ENCODE measurements around the gene TCF7. TPM values are rescaled to one million over a fixed set of nuclear protein-coding genes. Genes with fewer than 3 reads are reported as not detected.

TCF7 gene
- total RNA-seq, 1 donor from 2014 or later = under 0.01 TPM

DNA sequence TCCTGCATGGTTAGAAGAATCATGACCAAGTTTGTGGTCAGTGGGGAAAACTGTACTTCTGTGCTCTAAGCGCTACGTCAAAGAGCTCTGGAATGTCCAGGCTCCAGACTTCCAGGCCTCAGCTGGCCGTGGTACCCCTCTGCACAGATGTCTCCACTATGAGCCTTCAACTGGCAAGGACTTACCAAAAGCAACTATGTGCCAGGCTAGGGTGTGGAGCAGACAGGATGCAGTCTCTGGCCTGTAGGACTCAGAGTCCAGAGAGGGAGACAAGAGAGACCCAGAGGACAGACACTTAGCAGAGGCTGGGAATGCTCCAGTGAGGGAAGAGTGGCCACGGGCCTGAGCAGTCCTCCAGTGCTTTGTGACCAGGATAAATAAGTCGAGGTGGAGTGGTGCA lies 31.0 kb upstream of the TCF7 start:
- FAIRE-seq (no peak), DNase-seq (ENCODE audit: low read depth) (no peak)
- TF ChIP-seq, protein P1, sequence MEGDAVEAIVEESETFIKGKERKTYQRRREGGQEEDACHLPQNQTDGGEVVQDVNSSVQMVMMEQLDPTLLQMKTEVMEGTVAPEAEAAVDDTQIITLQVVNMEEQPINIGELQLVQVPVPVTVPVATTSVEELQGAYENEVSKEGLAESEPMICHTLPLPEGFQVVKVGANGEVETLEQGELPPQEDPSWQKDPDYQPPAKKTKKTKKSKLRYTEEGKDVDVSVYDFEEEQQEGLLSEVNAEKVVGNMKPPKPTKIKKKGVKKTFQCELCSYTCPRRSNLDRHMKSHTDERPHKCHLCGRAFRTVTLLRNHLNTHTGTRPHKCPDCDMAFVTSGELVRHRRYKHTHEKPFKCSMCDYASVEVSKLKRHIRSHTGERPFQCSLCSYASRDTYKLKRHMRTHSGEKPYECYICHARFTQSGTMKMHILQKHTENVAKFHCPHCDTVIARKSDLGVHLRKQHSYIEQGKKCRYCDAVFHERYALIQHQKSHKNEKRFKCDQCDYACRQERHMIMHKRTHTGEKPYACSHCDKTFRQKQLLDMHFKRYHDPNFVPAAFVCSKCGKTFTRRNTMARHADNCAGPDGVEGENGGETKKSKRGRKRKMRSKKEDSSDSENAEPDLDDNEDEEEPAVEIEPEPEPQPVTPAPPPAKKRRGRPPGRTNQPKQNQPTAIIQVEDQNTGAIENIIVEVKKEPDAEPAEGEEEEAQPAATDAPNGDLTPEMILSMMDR (IDR thresholded peaks at IDR 0.05; ENCODE audit: insufficient read depth, low read length, severe bottlenecking) = no peak
- H3K4me3 ChIP-seq (ENCODE audit: low read depth, low read length) = no peak overlapping the region
- H3K36me3 ChIP-seq (ENCODE audit: control insufficient read depth, insufficient read depth, low read length) = no peaks in the 10 kb centered on the region
- no peaks in the 10 kb centered on the region for H3K27me3 ChIP-seq (ENCODE audit: control insufficient read depth, insufficient read depth, low read length)

DNA sequence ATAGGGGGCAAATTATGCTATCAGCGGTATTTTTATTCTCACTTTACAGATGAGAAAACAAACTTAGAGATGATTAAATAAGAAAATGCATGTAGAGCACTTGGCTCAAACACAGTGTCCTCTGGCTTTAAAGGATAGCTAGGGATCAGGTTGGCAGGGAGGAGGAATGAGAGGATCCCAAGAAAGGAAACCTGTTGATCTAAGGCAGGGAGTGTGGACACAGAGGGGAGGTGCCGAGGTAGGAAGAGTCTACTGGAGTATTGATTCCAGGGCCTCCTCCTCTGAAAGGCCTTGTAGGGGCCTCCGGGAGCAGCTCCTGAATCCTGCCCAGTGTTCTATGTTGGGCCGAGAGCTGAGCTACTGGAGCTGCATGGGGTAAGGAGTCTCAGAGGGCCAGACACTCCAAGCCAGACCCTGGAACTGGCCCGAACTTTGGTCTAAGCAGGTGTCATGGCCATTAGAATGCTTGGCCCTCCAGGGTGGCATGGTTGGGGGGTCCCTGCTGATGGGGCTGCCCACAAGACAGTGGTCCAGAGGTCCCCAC lies 30.4 kb upstream of the TCF7 start:
- TF ChIP-seq, protein P1 (IDR thresholded peaks at IDR 0.05; ENCODE audit: insufficient read depth, low read length, severe bottlenecking) = no peak
- DNase-seq (ENCODE audit: low read depth) (no peak), FAIRE-seq (no peak)
- Histone ChIP-seq H3K27me3 (ENCODE audit: control insufficient read depth, insufficient read depth, low read length) (no peaks in the 10 kb centered on the region), H3K36me3 (ENCODE audit: control insufficient read depth, insufficient read depth, low read length) (no peaks in the 10 kb centered on the region), H3K4me3 (ENCODE audit: low read depth, low read length) (no peak overlapping the region)

DNA sequence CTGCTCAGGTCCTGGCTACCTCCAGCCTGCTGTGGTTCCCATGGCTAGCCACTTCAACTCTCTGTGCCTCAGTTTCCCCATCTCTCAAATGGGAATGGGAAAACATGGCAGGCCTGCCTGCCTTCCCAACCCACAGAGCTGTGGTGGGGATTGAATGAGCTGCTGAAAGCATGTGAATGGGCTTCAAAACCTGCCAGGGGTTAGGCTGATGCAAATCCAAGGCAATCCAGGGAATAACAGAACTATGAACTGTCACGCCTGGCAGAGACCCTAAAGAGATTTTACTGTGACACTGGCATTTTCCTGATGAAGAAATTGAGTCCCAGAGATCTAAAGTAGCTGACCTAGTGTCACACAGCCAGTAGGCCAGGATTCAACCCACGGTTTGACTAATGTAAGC lies 29.9 kb upstream of the TCF7 start:
- Histone ChIP-seq H3K27me3 (ENCODE audit: control insufficient read depth, insufficient read depth, low read length) (no peaks in the 10 kb centered on the region), H3K4me3 (ENCODE audit: low read depth, low read length) (no peak overlapping the region), H3K36me3 (ENCODE audit: control insufficient read depth, insufficient read depth, low read length) (no peaks in the 10 kb centered on the region)
- no peak for DNase-seq (ENCODE audit: low read depth)
- TF ChIP-seq, protein P1 (IDR thresholded peaks at IDR 0.05; ENCODE audit: insufficient read depth, low read length, severe bottlenecking) = no peak
- FAIRE-seq = no peak

DNA sequence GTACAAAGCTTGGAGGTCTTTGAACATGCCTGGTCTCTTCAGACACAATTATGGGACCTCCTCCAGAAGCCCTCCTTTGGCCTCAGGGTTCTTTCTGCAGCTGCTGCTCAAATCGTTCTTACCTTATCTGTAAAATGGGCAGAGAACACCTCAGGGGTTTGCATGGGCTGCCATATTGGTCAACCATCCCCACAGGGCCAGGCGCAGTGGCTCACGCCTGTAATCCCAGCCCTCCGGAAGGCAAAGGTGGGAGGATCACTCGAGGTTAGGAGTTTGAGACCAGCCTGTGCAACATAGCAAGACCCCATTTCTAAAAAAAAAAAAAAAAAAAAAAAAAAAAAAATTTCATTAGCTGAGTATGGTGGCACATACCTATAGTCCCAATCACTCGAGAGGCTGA lies 29.1 kb upstream of the TCF7 start:
- TF ChIP-seq, protein P1 (IDR thresholded peaks at IDR 0.05; ENCODE audit: insufficient read depth, low read length, severe bottlenecking) = no peak
- FAIRE-seq = no peak
- no peak for DNase-seq (ENCODE audit: low read depth)

DNA sequence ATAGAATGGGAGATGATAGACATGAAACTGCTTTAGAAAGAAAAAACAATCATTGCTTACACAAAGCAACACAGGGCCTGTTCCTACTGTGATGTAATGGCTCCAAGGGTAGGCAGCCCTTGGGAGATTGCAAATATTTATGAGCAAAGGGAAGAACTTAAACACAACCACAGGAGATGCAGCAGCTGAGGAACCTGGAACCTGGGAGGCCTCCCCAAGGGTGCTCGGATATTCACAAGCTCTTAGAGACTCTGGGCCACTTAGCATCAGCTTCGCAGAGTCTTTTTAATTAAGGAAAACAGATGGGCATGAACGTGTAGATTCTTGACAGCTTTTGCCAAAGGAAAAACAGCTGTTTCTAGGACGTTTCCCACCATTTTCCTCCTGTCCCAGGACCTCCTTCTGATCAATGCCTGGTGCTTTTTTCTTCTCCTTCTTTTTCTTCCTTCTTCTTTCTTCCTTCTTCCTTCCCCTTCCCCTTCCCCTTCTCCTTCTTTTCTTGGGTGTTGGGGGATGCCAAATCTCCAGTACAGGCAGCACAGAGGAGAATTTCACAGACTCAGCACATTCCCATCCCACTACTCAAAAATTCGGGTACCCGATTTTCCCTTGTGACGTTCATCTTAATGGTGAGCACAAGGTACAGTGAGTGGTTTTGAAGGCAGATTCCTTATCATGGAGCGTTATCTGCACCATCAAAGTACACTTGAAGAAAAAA lies 28.1 kb upstream of the TCF7 start:
- DNase-seq (ENCODE audit: low read depth) (no peak), FAIRE-seq (no peak)
- TF ChIP-seq, protein P1 (IDR thresholded peaks at IDR 0.05; ENCODE audit: insufficient read depth, low read length, severe bottlenecking) = no peak
- no peak overlapping the region for H3K4me3 ChIP-seq (ENCODE audit: low read depth, low read length)
- H3K27me3 ChIP-seq (ENCODE audit: control insufficient read depth, insufficient read depth, low read length) = peaks cover 2% of the 10 kb centered on the region
- no peaks in the 10 kb centered on the region for H3K36me3 ChIP-seq (ENCODE audit: control insufficient read depth, insufficient read depth, low read length)

More for the DNA sequence above, 29.1 kb upstream of the TCF7 start:
- Histone ChIP-seq H3K4me3 (ENCODE audit: low read depth, low read length) (no peak overlapping the region), H3K27me3 (ENCODE audit: control insufficient read depth, insufficient read depth, low read length) (peaks cover 2% of the 10 kb centered on the region), H3K36me3 (ENCODE audit: control insufficient read depth, insufficient read depth, low read length) (no peaks in the 10 kb centered on the region)

DNA sequence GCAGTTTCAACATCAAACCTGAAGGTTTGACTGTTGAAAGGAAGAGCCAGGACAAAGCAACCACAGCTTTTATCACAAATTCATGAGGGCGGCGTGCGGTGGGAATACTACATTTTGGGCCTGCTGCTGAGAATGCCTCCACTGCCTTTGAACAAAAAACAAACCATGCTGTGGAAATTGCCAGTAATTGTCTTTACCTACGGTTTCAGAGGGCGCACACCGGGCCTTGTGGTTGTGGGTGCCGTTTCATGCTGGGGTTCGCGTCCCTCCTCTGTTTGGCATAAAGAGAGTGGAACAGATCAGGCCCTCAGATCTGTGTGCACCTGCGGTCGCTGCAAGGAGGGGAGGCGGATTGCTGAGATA lies 27.6 kb upstream of the TCF7 start:
- FAIRE-seq = no peak
- no peak for DNase-seq (ENCODE audit: low read depth)
- Histone ChIP-seq H3K27me3 (ENCODE audit: control insufficient read depth, insufficient read depth, low read length) (peaks cover 2% of the 10 kb centered on the region), H3K36me3 (ENCODE audit: control insufficient read depth, insufficient read depth, low read length) (no peaks in the 10 kb centered on the region), H3K4me3 (ENCODE audit: low read depth, low read length) (no peak overlapping the region)
- TF ChIP-seq, protein P1 (IDR thresholded peaks at IDR 0.05; ENCODE audit: insufficient read depth, low read length, severe bottlenecking) = no peak

Measured in bronchial epithelial cell (primary cell).